ENCODE data around the gene CCDC50.

CCDC50 gene

DNA sequence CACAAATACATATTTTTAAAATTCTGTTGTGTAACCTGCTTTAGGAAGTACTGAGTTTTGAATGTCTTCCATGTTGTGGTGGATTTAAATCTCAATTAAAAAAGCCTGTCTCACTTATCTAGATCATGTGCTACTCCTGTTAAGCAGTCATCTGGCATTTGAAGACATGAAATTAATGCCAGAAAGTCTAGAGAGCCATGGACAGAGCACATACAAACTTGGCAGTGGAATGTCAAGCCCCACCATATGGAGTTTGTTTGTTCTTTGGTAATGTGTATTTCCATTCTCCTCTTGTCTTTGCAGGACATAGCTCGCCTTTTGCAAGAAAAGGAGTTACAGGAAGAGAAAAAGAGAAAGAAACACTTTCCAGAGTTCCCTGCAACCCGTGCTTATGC lies 40.4 kb downstream of the CCDC50 start:
- no peak for ATAC-seq
- Mint-ChIP-seq H3K27me3 (no peaks in the 10 kb centered on the region), H3K4me1 (peaks cover 20% of the 10 kb centered on the region), H3K9me3 (no peaks in the 10 kb centered on the region), H3K36me3 (peaks cover 50% of the 10 kb centered on the region), H3K27ac (peak overlapping the region; percentile 28), H3K4me3 (no peak overlapping the region)

DNA sequence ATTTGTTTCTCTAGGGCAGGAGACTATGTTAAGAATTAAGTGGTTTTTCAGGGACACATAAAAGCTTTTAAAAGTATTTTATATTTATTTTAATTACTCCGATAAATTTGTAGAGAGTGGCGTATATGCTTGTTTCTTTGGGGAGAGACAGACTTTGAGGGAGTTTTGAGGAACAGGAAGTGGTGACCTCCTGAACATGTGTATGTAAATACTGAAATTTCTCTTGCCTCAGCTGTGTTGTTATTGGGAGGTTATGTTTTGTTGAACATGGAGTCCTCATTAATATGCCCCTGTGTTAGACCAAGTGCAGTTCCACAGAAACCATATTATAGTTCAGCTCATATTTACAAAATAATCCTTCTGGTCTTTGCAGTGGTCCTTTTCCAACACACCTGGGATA lies 42.9 kb downstream of the CCDC50 start:
- Mint-ChIP-seq H3K27ac (peak overlapping the region; percentile 28), H3K9me3 (no peaks in the 10 kb centered on the region)
- ATAC-seq = no peak

DNA sequence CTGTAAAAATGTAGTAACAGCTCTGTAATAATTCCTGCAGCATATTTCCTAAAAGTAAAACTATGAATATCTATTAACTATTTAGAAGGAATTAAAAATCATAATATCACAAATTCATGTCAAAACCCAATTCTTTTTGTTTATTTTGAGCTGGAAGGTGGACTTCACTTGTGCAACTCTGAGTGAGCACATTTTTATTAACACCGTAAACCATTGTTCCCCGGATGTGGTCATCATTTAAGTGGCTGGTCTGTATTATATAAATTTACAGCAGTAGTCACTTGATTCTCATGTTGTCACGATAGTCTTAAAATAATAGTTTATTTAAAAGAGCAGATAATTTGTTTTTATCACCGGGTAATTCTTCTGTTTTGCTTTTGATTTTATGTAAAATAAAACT lies 44.1 kb downstream of the CCDC50 start:
- H3K4me3 Mint-ChIP-seq = no peak overlapping the region
- peaks cover 43% of the 10 kb centered on the region for H3K4me1 Mint-ChIP-seq
- peaks cover 59% of the 10 kb centered on the region for H3K36me3 Mint-ChIP-seq
- no peaks in the 10 kb centered on the region for H3K9me3 Mint-ChIP-seq
- H3K27me3 Mint-ChIP-seq = no peaks in the 10 kb centered on the region
- no peak overlapping the region for H3K27ac Mint-ChIP-seq
- ATAC-seq = no peak

More for the DNA sequence above, 42.9 kb downstream of the CCDC50 start:
- no peaks in the 10 kb centered on the region for H3K27me3 Mint-ChIP-seq
- no peak overlapping the region for H3K4me3 Mint-ChIP-seq
- H3K36me3 Mint-ChIP-seq = peaks cover 55% of the 10 kb centered on the region
- peaks cover 35% of the 10 kb centered on the region for H3K4me1 Mint-ChIP-seq

DNA sequence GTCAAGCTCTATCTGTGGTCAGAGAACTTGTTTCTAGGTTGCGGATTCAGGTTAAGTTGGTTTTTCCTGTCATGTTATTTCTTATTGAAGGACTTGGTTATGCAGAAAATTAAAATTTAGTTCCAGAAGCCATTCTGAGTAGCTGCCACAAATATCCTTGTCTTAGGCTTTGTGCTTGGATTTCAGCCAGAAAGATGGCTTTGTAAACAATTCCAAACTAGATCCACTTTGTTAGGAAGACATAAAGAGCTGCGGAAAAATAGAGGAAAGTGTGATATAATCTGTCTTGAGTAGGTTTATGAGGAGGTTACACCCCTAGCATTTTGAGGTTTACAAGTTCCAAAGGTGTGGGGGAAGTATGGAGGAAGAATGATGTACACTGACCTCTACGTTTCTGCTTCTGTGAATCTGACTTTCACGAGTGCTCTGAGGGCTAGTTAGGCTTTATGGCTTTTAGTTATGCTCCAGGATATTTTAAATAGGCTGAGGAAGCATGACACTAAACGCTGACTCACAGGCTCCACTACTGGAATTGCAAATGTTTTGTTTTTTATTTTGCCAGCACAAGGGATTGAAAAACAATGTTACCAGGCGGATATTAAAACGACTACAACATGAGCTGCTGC lies 47.4 kb downstream of the CCDC50 start:
- Mint-ChIP-seq H3K27ac (no peak overlapping the region), H3K4me1 (peaks cover 49% of the 10 kb centered on the region), H3K27me3 (no peaks in the 10 kb centered on the region), H3K36me3 (peaks cover 53% of the 10 kb centered on the region), H3K9me3 (no peaks in the 10 kb centered on the region), H3K4me3 (no peak overlapping the region)
- ATAC-seq = no peak

DNA sequence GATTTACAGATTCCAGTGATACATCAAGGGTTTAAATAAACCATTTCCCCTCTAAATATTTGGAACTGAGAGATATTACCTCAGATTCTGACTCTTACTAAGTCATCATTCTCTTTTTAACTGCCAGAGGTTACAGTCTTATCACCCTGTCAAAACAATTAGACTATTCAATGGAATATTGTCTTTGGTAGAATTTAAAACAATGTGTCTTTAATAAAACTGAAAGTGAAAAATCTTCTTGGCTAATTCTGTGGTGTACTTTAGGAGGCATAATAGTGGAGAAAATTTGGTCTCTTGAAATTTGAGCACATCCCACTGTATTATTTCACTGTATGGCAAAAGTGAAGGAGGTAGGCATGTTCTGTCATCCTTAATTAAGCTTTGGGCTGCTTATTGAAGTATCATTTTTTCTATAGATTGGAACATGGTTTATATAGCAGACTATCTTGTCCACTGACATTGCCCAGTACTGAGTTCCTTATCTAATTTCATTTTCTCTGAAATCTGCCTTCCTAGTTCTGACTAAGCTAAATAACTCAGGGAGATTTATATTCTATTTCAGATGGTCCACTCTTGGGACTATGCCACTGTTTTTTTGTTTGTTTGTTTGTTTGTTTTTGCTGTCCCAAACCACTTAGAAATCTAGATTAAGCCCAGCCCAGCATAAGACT lies 49.1 kb downstream of the CCDC50 start:
- no peak for ATAC-seq
- H3K27me3 Mint-ChIP-seq = no peaks in the 10 kb centered on the region
- peaks cover 58% of the 10 kb centered on the region for H3K36me3 Mint-ChIP-seq
- H3K4me1 Mint-ChIP-seq = peaks cover 50% of the 10 kb centered on the region
- H3K27ac Mint-ChIP-seq = peak overlapping the region; percentile 74
- H3K4me3 Mint-ChIP-seq = no peak overlapping the region
- H3K9me3 Mint-ChIP-seq = no peaks in the 10 kb centered on the region

DNA sequence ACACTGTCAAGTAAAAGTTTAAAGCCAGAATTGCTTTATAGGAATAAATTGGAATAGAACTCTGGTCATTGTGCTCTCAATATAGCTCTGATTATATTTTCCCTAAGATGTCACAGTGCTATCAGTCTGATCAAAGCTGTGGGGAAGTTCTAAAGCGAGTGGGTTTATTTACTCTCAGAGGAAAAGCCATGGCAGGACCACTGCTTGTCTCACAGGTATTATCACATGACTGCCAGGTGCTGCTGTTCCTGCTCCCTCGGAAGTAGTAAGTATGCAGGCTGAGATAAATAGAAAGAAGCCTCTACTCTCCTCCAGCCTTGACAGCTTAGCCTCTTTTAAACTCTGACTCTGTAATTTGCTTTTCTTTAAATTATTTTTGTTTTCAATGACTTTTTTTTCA lies 50.3 kb downstream of the CCDC50 start:
- Mint-ChIP-seq H3K27ac (peak overlapping the region; percentile 74), H3K9me3 (no peaks in the 10 kb centered on the region), H3K27me3 (no peaks in the 10 kb centered on the region), H3K36me3 (peaks cover 61% of the 10 kb centered on the region), H3K4me1 (peaks cover 50% of the 10 kb centered on the region), H3K4me3 (no peak overlapping the region)
- ATAC-seq = no peak

DNA sequence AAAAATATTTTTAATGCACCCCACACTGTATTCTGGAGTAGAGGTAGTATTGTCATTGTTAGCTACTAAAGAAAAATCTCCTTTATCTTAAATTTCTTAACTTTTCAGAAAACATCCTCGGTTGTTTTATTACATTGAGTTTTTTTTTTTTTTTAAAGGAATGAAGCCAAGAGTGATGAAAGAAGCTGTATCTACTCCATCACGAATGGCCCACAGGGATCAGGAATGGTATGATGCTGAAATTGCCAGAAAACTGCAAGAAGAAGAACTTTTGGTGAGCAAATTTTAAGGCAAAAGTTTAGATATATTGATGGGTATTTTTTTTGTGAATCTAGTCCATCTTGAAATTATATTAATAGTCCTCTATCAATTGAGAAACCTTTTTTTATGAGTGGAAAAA lies 50.8 kb downstream of the CCDC50 start:
- H3K4me1 Mint-ChIP-seq = peaks cover 51% of the 10 kb centered on the region
- H3K27me3 Mint-ChIP-seq = no peaks in the 10 kb centered on the region
- no peak for ATAC-seq
- H3K36me3 Mint-ChIP-seq = peaks cover 61% of the 10 kb centered on the region
- H3K9me3 Mint-ChIP-seq = no peaks in the 10 kb centered on the region
- peak overlapping the region; percentile 74 for H3K27ac Mint-ChIP-seq
- no peak overlapping the region for H3K4me3 Mint-ChIP-seq

DNA sequence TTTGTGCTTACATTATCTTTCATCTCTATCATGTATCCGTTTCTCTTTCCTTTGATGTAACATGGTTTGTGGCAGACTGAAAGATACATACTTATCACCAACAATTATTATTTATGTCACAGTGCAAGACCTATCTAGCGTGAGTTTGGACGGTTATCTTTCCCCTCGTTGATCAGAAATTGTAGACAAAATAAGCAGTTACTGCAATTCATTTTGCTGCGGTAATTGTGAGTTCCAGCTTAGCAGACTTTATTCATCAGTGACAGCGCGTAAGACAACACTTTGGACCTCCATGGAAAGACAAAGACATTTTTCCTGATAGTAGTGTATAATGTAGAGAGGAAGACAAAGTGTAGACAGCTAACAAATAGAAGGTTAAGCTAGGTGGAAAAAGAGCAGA lies 52.1 kb downstream of the CCDC50 start:
- H3K4me3 Mint-ChIP-seq = no peak overlapping the region
- peaks cover 51% of the 10 kb centered on the region for H3K4me1 Mint-ChIP-seq
- H3K27me3 Mint-ChIP-seq = no peaks in the 10 kb centered on the region
- no peak for ATAC-seq
- H3K27ac Mint-ChIP-seq = no peak overlapping the region
- no peaks in the 10 kb centered on the region for H3K9me3 Mint-ChIP-seq
- peaks cover 62% of the 10 kb centered on the region for H3K36me3 Mint-ChIP-seq

DNA sequence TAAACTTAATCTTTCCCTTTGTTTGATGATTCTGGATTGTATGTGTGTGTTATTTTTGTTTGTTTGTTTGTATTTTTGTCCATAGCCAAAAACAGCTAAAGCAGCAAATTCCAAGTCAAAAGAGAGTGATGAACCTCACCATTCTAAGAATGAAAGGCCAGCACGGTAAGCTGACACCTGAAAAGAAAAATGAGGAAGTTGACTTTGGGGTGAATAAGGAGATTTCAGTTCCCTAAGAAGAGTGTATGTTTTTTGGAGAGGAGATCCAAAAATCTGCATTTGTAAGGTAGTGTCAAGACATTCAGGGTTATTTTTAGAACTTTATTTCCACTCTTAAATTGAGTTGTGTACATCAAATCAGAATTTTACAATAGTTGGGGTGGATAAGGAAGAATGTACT lies 53.5 kb downstream of the CCDC50 start:
- Mint-ChIP-seq H3K27ac (peak overlapping the region; percentile 57), H3K4me1 (peaks cover 50% of the 10 kb centered on the region), H3K36me3 (peaks cover 56% of the 10 kb centered on the region), H3K27me3 (no peaks in the 10 kb centered on the region), H3K4me3 (no peak overlapping the region), H3K9me3 (no peaks in the 10 kb centered on the region)
- no peak for ATAC-seq

DNA sequence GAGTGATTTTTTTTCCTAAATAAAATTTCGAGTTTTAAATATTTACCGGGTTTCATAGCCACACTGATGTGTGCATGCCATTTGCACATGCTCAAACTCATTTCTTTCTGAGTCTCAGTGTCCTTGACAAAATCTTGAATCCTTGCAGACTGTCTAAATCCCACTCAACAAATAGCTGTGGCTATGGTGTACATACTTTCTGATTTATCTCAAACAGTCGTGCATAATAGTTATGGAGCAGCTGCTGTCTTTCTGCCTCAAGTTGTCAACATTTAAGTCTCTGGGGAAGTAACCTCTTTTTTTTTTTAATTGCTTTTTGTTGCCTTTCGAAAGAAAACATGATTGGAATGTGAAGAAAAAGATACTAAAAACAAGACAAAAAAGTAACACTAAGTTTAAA lies 53.9 kb downstream of the CCDC50 start:
- ATAC-seq = no peak
- Mint-ChIP-seq H3K4me1 (peaks cover 45% of the 10 kb centered on the region), H3K27me3 (no peaks in the 10 kb centered on the region), H3K4me3 (no peak overlapping the region), H3K27ac (peak overlapping the region; percentile 57), H3K36me3 (peaks cover 53% of the 10 kb centered on the region), H3K9me3 (no peaks in the 10 kb centered on the region)

DNA sequence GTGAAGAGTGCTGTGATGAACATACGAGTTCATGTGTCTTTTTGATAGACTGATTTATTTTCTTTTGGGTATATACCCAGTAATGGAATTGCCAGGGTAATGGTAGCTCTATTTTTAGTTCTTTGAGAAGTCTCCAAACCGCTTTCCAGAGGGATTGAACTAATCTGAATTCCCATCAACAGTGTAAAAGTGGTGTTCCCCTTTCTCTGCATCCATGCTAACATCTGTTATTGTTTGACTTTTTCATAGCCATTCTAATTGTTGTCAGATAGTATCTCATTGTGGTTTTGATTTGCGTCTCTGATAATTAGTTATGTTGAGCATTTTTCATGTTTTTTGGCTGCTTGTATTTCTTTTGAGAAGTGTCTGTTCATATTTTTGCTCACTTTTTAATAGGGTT lies 55.9 kb downstream of the CCDC50 start:
- Mint-ChIP-seq H3K27me3 (no peaks in the 10 kb centered on the region), H3K9me3 (no peaks in the 10 kb centered on the region), H3K4me3 (no peak overlapping the region), H3K36me3 (peaks cover 58% of the 10 kb centered on the region), H3K4me1 (peaks cover 35% of the 10 kb centered on the region), H3K27ac (no peak overlapping the region)
- no peak for ATAC-seq

DNA sequence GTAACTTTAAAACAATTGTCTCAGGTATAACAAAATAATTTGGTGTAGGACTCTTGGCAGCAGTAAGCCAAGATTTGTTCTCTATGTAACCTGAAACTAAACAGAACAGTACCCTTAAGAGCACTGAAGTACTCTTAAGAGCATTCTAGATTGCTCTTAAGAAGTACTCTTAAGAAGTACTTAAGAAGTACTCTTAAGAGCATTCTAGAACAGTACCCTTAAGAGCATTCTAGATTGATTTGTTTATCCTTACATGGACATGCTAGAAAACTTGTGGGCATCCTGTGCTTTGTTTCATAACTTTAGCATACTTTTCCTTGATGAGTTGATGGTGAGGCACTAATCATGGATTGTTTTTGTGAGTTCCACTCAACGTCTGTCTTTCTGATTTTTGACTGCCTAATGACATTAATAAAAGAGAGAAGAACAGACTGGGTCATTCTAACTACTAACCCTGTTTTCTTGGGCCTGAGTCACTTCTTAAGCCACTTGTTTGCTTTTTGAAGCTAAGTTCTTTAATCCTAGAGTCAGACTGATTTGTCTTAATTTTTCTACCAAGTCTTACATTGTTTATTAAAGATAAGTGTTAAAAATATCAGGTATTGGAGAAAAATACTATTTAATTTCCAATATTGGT lies 58.4 kb downstream of the CCDC50 start:
- H3K27ac Mint-ChIP-seq = peak overlapping the region; percentile 55
- H3K9me3 Mint-ChIP-seq = no peaks in the 10 kb centered on the region

DNA sequence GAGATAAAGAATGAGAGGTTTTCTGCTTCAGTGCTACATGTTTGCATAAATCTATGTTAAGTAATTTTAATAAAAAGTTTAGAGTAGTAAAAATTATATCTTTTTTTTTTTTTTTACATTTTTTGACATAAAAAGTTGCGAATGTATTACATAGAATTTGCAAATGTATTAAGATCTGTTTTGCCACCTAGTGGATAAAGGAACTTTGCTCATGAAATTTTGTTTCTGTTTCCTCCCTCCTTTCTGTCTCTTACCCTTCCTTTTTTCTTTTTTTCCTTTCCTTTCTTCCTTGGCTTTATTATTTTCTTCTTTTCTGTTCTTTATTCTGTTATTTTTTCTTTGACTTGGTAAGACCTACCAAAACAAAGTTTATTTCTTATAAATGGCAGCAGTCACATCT lies 59.6 kb downstream of the CCDC50 start:
- no peak for ATAC-seq
- H3K27ac Mint-ChIP-seq = peak overlapping the region; percentile 60

More for the DNA sequence above, 58.4 kb downstream of the CCDC50 start:
- Mint-ChIP-seq H3K36me3 (peaks cover 54% of the 10 kb centered on the region), H3K4me1 (peaks cover 31% of the 10 kb centered on the region), H3K27me3 (no peaks in the 10 kb centered on the region), H3K4me3 (no peak overlapping the region)
- no peak for ATAC-seq

DNA sequence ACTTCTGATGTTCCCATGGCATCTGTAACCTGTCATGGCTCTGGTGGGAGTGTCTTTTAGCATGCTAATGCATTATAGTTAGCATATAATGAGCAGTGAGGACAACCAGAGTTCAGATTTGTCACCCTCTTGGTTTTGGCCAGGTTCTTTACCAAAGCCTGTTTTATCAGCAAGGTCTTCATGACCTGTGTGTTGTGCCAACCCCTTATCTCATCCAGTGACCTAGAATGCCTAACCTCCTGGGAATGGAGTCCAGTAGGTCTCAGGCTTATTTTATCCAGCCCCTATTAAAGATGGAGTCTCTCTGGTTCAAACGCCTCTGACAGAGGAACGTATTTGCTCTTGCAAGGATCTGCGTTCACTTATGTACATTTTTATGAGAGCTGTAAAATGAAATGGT lies 61.4 kb downstream of the CCDC50 start:
- no peak overlapping the region for H3K27ac Mint-ChIP-seq
- H3K4me3 Mint-ChIP-seq = no peak overlapping the region
- H3K27me3 Mint-ChIP-seq = no peaks in the 10 kb centered on the region
- peaks cover 14% of the 10 kb centered on the region for H3K4me1 Mint-ChIP-seq
- H3K9me3 Mint-ChIP-seq = no peaks in the 10 kb centered on the region
- no peak for ATAC-seq
- peaks cover 46% of the 10 kb centered on the region for H3K36me3 Mint-ChIP-seq

More for the DNA sequence above, 59.6 kb downstream of the CCDC50 start:
- Mint-ChIP-seq H3K4me3 (no peak overlapping the region), H3K9me3 (no peaks in the 10 kb centered on the region), H3K27me3 (no peaks in the 10 kb centered on the region), H3K36me3 (peaks cover 59% of the 10 kb centered on the region), H3K4me1 (peaks cover 26% of the 10 kb centered on the region)

DNA sequence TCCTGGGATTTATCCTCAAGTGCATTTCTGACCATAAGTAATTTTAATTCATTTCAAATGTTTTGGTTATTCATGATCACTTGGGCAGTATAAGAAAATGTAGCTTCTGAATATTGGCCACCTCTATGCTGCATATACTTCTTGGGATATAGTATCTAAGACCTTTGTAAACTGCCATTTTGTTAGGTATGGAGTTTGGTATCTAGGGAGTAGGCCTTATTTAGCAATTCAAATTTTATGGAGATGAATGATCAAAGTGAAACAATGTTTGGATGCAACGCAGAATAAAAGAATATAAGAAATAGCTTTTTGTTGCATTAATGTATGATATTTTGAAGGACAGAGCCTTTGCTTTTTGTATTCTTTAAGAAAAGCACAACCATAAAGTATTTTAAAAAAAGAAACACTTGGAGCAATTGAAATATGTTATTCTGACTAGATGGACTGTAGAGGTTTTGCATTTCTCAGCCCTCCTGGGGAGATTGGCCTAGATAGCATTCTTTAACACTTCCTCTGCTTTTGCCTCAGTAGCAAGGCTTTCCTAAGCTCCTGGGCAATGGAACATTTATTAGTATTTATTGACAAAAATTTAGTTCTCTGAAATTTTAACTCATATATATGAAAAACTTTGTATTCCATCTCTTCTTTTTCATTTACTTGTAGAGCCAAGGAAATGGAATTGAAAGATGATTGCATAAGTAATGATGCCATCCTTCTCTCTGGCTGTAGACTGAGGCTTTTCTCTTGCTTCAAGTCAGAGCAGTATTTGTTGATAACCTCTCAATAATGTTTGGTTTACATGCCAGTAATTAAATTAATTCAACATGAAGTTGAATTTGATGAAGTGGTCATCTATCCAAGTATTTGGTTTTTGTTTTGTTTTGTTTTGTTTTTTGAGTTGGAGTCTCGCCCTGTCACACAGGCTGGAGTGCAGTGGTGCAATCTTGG lies 62.9 kb downstream of the CCDC50 start:
- peaks cover 57% of the 10 kb centered on the region for H3K36me3 Mint-ChIP-seq

More for the DNA sequence above, 62.9 kb downstream of the CCDC50 start:
- no peaks in the 10 kb centered on the region for H3K27me3 Mint-ChIP-seq
- H3K4me3 Mint-ChIP-seq = no peak overlapping the region
- peaks cover 9% of the 10 kb centered on the region for H3K4me1 Mint-ChIP-seq
- H3K9me3 Mint-ChIP-seq = no peaks in the 10 kb centered on the region
- no peak for ATAC-seq
- H3K27ac Mint-ChIP-seq = no peak overlapping the region

Measured in stimulated activated memory B cell treated with anti-CD40 and anti-IgM and Interleukin-4, amounts not matched to agents 10 μg/mL and 1 μg/mL and 100 μg/mL, for 72 hours (primary cell).